HCT116 (cell line): ENCODE results near the gene MAP7.

Source experiments
- CTCF ChIP-seq, 3 experiments: fragments of 200-600 bp in 1 of 3; sonication (generic) in 1 of 3; IDR thresholded peaks in 2 of 3; conservative IDR thresholded peaks in 1 of 3; 2 replicates each; pipeline ENCODE4 v1.5.1; 2012 to 2017; ENCODE audit warnings: low read depth in 2 of 3, low read length in 2 of 3, antibody characterized with exemption in 1 of 3, borderline replicate concordance in 1 of 3, control low read depth in 1 of 3, mild to moderate bottlenecking in 1 of 3, mixed read lengths in 1 of 3, mixed run types in 1 of 3, moderate library complexity in 1 of 3; ENCODE audit not compliant: insufficient read depth in 1 of 3
- MAX ChIP-seq: IDR thresholded peaks from 2 replicates; pipeline ENCODE4 v1.6.1; 2012
- POLR2A ChIP-seq: IDR thresholded peaks from 2 replicates; pipeline ENCODE4 v1.7.0; 2011; ENCODE audit warnings: borderline replicate concordance; ENCODE audit not compliant: insufficient read depth, insufficient read length; ENCODE audit errors: extremely low read depth
- POLR2AphosphoS5 ChIP-seq: IDR thresholded peaks from 2 replicates; pipeline ENCODE4 v1.6.1; 2011; ENCODE audit warnings: mild to moderate bottlenecking, low read depth, low read length, moderate library complexity

DNA sequence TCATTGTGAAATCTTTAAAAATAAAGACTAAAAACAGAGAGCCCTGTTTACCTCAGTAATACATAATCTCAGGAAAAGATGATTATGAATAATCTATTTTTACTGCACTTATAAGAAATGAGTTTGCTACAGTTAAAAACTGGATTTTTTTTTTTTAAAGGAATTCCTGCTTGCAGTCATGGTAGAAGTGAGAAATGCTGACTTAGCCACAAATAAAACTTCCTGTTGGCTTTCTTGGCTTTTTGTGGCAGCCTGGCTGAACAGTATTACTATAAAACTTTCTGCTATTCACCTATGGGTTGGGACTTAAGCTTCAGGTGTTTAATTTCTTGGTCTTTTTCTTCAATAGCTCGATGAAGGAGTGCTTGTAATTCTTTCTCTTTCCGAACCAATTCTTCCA lies 12.0 kb upstream of the MAP7 start:
- TF ChIP-seq MAX (no peak), POLR2A (no peak), POLR2AphosphoS5 (no peak), CTCF (IDR thresholded peaks at IDR 0.05 in 2 of 3, conservative IDR thresholded peaks at IDR 0.05 in 1 of 3; ENCODE audit: borderline replicate concordance in 1 of 3, insufficient read depth in 1 of 3, low read depth in 2 of 3, low read length in 2 of 3) (no peak)
